AG04450 (cell line): ENCODE measurements around the gene BCL3. TPM values are rescaled to one million over a fixed set of nuclear protein-coding genes. Genes with fewer than 3 reads are reported as not detected.
A peak's percentile ranks its signal among the peaks of the same experiment; 100 is the strongest.

Experiments used
- CTCF ChIA-PET: fragments of 300-600, 350-600 bp; formaldehyde crosslinking; extraction: SDS; loops from one replicate; lab custom pipeline; 2022; ENCODE audit warnings: antibody characterized with exemption, inconsistent platforms; lab: Charles Lee
- POLR2A ChIA-PET: fragments of 350-600 bp; formaldehyde crosslinking; extraction: SDS; loops from one replicate; lab custom pipeline; 2021; ENCODE audit warnings: antibody characterized with exemption, inconsistent platforms; lab: Yijun Ruan, JAX
- DNase-seq: peaks from one replicate; pipeline ENCODE4 v3.0.0-alpha.2; 2011; ENCODE audit warnings: low read depth, low spot score
- H3K27ac ChIP-seq: one replicate; pipeline ENCODE4 v1.5.1; 2012; ENCODE audit warnings: low read depth, low read length, control low read depth
- H3K27me3 ChIP-seq: one replicate; pipeline ENCODE4 v1.6.0; 2012; ENCODE audit warnings: low read length; ENCODE audit not compliant: control insufficient read depth, insufficient read depth
- H3K4me3 ChIP-seq: 2 replicates; pipeline ENCODE4 v1.5.1; 2011; ENCODE audit warnings: mild to moderate bottlenecking, low read depth, low read length, control low read depth
- H3K9me3 ChIP-seq: 2 replicates; pipeline ENCODE4 v1.5.1; 2012; ENCODE audit warnings: low read length; ENCODE audit not compliant: control insufficient read depth, insufficient read depth
- CTCF ChIP-seq: IDR thresholded peaks from 2 replicates; pipeline ENCODE4 v1.5.1; 2011; ENCODE audit warnings: low read depth, low read length, control low read depth, inconsistent platforms
- polyA plus RNA-seq: library from polyadenylated mRNA; depleted of rRNA; stranded (reverse); fragments of >200 nt; gene quantifications from 2 replicates; pipeline ENCODE4 v1.2.3, GENCODE V29; 2011

BCL3 gene
- polyA plus RNA-seq, 1 experiment: 5.6 TPM

- Histone ChIP-seq H3K4me3 (no peak overlapping the region), H3K9me3 (no peaks in the 10 kb centered on the region), H3K27me3 (no peaks in the 10 kb centered on the region), H3K27ac (no peak overlapping the region)
- POLR2A ChIA-PET: no interaction called here
- 0 out of 2 replicates have a peak, but pooled peaks have one; percentile 23 for TF ChIP-seq CTCF
- no peak for DNase-seq
- CTCF ChIA-PET: interaction anchor here (0.6 to 7.1 kb wide), 4 partner anchors 31 to 169 kb away, joined by 3 to 33 read pairs (median 7); partner anchors contain the start of gene NECTIN2
These were observed 8.1 kb upstream of the BCL3 start for GRCh38 chr19:44740351-44740824.

GRCh38 chr19:44741258-44741731, 7.2 kb upstream of the BCL3 start:
- Histone ChIP-seq H3K4me3 (no peak overlapping the region), H3K27ac (peak overlapping the region; percentile 47), H3K9me3 (no peaks in the 10 kb centered on the region), H3K27me3 (no peaks in the 10 kb centered on the region)
- ChIA-PET POLR2A (interaction anchor here (0.7 to 2.0 kb wide), 5 partner anchors 13 to 182 kb away, joined by 3 to 18 read pairs (median 5); no protein-coding TSS in a partner anchor), CTCF (interaction anchor here (1.7 to 7.1 kb wide), 3 partner anchors 25 to 170 kb away, joined by 6 to 33 read pairs (median 6); no protein-coding TSS in a partner anchor)
- TF ChIP-seq CTCF: no peak
- no peak for DNase-seq

GRCh38 chr19:44741841-44742329, 6.6 kb upstream of the BCL3 start:
- DNase-seq: peak; percentile 98
- ChIA-PET CTCF (interaction anchor here (1.8 to 7.1 kb wide), 3 partner anchors 24 to 104 kb away, joined by 6 to 33 read pairs (median 7); partner anchors contain the start of gene NECTIN2), POLR2A (interaction anchor here (0.7 to 2.0 kb wide), 6 partner anchors 12 to 181 kb away, joined by 3 to 18 read pairs (median 6); no protein-coding TSS in a partner anchor)
- H3K27ac ChIP-seq: peak overlapping the region; percentile 87
- TF ChIP-seq CTCF: no peak
- no peaks in the 10 kb centered on the region for H3K27me3 ChIP-seq
- no peak overlapping the region for H3K4me3 ChIP-seq
- H3K9me3 ChIP-seq: no peaks in the 10 kb centered on the region

- CTCF ChIA-PET: interaction anchor here (1.2 to 7.1 kb wide), 4 partner anchors 18 to 103 kb away, joined by 6 to 33 read pairs (median 8); partner anchors contain the start of gene NECTIN2
- POLR2A ChIA-PET: interaction anchor here (0.9 to 2.0 kb wide), 5 partner anchors 11 to 32 kb away, joined by 4 to 18 read pairs (median 7); no protein-coding TSS in a partner anchor
- DNase-seq: no peak
These were observed 6.0 kb upstream of the BCL3 start for GRCh38 chr19:44742330-44743061.

More at GRCh38 chr19:44742330-44743061, 6.0 kb upstream of the BCL3 start:
- TF ChIP-seq CTCF: no peak
- H3K27me3 ChIP-seq: no peaks in the 10 kb centered on the region
- H3K9me3 ChIP-seq: no peaks in the 10 kb centered on the region
- peak overlapping the region; percentile 87 for H3K27ac ChIP-seq
- no peak overlapping the region for H3K4me3 ChIP-seq
